SH-SY5Y (cell line): ENCODE data around the gene ROR2.

ENCODE experiments used
- GATA2 ChIP-seq: IDR thresholded peaks from 2 replicates; pipeline ENCODE4 v1.6.1; 2011; ENCODE audit warnings: mild to moderate bottlenecking, low read depth, low read length
- GATA3 ChIP-seq: IDR thresholded peaks from 2 replicates; pipeline ENCODE4 v1.6.1; 2011; ENCODE audit warnings: low read depth, mild to moderate bottlenecking, low read length, moderate library complexity

The ROR2 gene

GRCh38 chr9:91825866-91826265, 124.2 kb downstream of the ROR2 start:
- TF ChIP-seq GATA2 = no peak
- TF ChIP-seq GATA3 = no peak

DNA sequence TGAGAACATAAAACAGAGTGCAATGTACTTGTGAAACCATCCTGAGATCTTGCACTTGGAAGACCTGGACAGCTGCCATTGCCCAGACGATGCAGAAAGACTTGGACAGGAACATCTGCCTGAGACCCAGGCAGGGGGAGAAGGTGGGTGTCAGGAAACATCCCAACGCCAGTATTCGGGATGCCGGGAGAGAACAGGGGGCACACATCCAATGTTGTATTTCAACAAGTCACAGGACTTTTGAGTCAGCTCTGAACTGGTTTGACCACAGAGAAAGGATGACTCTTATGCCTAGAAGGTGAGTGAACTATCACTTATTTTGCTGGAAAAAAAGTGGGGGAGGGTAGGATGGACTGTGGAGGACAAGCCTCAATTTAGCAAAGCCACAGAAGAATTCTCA, 124.6 kb downstream of the ROR2 start:
- TF ChIP-seq GATA2 (no peak), GATA3 (no peak)

- no peak for TF ChIP-seq GATA2
- no peak for TF ChIP-seq GATA3
These were observed 125.3 kb downstream of the ROR2 start for GRCh38 chr9:91824601-91825305.

GRCh38 chr9:91824151-91824550, 125.9 kb downstream of the ROR2 start:
- TF ChIP-seq GATA2 (no peak), GATA3 (no peak)

GRCh38 chr9:91820949-91821880, 128.8 kb downstream of the ROR2 start:
- no peak for TF ChIP-seq GATA3
- TF ChIP-seq GATA2 = no peak

GRCh38 chr9:91820126-91820750, 129.8 kb downstream of the ROR2 start:
- no peak for TF ChIP-seq GATA3
- TF ChIP-seq GATA2 = no peak

DNA sequence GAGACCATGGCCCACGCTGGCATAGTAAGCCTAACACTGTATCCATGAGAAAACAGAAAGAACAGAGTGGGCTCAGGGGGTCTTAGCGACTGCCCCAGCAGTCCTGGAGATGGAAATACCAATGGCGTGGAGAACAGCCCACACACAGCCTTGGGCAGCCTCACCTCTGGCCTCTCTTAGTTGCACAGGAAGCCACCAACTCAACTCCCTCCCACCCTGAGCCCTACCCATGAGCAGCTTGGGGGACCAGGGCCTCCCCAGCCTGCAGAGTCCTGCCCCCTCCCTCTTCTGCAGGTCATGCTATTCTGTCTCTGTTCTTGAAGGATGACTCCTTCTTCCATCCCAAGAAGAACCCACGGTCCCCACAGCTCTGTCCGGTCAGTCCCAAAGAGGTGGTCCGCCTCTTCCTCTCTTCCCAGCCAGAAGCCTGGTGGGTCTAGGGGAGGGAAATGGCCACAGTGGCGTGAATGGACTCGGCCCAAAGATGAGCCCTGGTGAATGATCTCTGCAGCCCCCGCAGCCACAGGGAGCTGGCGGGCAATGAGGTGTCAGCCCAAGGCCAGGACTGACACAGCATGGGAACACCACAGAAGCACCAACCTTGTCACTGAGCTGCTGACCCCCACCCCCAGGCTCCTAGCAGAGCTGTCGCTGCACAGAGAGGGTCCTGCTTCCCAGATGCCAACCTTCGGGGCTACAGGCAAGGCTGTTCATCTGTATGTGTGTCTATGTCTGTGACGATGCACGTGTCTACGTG, 131.2 kb downstream of the ROR2 start:
- TF ChIP-seq GATA3 = no peak
- no peak for TF ChIP-seq GATA2

DNA sequence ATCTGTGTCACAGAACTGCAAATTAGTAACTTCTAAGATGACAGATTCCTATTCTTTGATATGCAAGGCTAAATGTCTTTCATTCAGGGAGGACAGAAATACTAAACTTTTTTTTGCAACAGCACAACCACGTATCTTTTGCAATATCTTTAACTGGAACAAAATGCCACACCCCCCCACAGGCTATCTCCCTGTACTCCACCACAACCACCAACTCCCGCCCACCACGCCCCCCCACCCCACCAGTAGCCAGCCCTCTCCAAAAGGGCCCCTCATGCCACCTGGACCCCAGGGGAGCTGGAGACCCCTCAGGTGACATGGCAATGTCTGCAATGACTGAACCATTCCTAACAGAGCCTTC, 131.8 kb downstream of the ROR2 start:
- TF ChIP-seq GATA2 = no peak
- no peak for TF ChIP-seq GATA3

- TF ChIP-seq GATA2 (no peak), GATA3 (no peak)
These were observed 132.4 kb downstream of the ROR2 start for GRCh38 chr9:91817493-91818224.

DNA sequence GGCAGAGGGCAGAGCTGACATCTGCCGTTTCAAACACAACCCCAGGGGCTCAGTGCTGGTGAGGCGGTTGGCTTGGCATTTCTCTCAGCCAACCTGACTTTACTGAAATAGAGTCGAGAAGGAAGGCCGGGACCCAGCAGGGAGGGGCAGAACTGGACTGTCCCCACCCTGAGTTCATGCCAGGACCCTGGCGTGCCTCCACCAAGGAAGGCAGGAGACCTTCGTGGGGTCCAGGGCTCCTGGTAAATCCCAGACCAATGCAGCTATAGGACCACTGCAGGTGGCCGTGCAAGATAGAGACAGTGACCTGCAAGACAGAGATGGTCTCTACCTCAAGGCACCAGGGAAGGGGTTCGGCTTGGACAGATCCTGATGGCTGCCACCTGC, 132.9 kb downstream of the ROR2 start:
- TF ChIP-seq GATA3 (no peak), GATA2 (no peak)

GRCh38 chr9:91816356-91816755, 133.7 kb downstream of the ROR2 start:
- TF ChIP-seq GATA3 (no peak), GATA2 (no peak)

DNA sequence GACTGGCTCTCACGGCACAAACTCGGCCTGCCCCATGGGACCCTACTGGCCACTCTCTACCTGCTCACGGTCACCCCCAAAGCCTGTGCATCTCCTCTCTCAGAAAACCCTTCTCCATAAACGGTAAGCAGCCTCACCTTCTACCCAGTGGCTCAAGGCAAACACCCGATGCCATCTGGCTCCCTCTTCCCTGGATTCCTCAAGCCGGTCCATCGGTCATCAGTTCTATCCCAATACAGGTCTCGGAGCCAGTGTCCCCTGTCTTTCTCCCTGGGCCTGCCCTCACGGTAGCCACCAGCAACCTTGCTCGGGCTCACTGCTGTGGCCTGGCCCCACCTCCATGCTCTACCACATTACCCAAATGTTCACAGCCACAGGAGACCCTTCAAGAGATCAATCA, 134.1 kb downstream of the ROR2 start:
- no peak for TF ChIP-seq GATA2
- TF ChIP-seq GATA3 = no peak

DNA sequence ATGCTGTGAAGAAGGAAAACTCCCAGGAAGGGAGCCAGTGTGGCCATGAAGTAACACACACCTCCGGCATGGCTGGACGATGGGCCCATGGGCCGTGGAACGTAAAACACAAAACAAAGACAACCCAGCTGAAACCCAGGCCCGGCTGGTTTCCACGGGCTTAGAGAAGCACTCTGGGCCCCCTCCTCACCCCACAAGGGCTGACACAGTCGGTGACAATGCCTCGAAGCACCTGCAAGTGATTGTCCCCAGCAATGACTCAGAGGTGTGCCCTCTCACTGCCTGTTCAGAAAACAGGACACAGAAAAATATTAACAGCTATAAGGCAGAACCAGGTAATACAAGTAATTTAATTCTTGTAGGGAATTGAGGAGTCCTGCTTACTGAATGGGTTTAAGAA, 135.3 kb downstream of the ROR2 start:
- TF ChIP-seq GATA3 = no peak
- TF ChIP-seq GATA2 = no peak
